ENCODE data around the gene FSTL4. TPM values are rescaled to one million over a fixed set of nuclear protein-coding genes. Genes with fewer than 3 reads are reported as not detected.
"Not testable (repeated sequence)": the region's sequence is repeated elsewhere in the genome, so short reads cannot be mapped to it uniquely, and the experiment has no call there.

The FSTL4 gene
- total RNA-seq, 2 donors from 2014 or later, result 0.46 TPM; not detected in 1

DNA sequence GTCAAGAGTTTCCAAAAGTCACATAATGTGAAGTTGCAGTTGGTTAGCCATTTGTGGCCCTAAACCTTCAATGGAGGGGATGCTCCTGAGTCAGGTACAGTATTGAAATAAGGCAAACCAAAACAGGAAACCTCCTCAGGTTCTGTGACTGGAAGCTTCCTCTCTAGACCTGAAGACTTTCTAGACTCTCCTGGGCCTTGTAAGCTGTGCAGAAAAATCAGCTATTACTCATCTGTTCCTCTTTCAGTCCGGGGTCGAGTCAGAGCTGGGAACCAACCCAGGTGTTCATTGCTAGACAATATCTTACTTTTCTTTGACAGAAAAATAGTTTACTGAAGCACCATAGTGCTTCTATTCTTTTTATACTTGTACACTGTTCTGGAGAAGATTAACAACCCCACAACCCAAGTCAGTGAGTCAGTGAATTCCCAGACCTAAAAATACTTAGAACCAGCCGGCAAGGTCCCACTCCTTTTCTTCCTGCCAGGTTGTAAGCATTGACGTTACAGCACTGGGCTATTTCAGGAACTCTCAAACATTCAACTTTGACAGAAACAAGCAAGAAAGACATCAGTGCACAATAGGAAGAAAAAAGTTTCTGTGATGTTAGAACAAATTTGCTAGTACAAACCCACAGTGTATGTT, 47.3 kb downstream of the FSTL4 start:
- intact Hi-C loops (cut with DNase I), result loop anchor here in 1 of 2 donors (5.0 kb wide), 1 partner anchor 198 kb away; no protein-coding TSS in a partner anchor
- DNase-seq (ENCODE audit: low spot score), result no peak

DNA sequence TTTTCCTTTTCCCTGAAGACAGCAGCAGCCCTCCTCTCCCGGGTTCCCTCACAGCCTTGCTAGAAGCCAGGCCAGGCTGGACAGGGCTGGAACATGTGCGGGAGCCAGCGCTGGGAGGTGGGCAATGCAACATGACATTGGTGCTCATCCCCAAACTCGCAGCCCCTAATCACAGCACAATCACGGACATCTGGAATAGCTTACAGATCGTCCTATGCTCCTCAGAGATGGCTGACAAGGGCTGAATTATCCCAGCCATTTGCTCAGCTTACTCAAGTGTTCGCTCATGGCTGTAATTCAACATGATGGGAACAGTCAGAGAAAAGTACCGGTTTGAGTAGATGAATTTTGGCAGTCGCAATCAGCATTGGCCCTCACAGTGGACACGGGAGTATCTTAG, 49.8 kb downstream of the FSTL4 start:
- intact Hi-C loops (cut with DNase I), result loop anchor here in 1 of 2 donors (5.0 kb wide), 1 partner anchor 195 kb away; no protein-coding TSS in a partner anchor
- no peak for DNase-seq (ENCODE audit: low spot score)

DNA sequence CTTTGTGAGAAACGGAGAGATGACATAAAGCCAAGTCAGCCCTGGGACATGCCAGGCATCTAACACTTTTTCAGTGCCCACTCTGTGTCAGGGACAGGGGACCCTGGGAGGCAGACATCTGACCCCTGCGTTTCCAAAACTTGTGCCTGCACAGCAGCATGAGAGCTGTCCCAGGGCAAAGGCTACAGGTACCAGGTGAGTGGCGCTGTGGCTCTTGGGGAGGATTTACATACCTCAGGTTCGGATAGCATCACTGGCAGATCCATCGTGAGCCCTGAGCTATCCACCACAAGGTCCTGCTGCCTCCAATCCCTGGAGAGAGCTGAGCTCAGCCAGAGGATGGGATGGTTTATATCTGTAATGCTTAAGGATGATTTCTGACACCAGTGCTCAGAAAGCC, 52.4 kb downstream of the FSTL4 start:
- no peak for DNase-seq (ENCODE audit: low spot score)
- intact Hi-C loops (cut with DNase I), result loop anchor here in 1 of 2 donors (5.0 kb wide), 1 partner anchor 193 kb away; no protein-coding TSS in a partner anchor

DNA sequence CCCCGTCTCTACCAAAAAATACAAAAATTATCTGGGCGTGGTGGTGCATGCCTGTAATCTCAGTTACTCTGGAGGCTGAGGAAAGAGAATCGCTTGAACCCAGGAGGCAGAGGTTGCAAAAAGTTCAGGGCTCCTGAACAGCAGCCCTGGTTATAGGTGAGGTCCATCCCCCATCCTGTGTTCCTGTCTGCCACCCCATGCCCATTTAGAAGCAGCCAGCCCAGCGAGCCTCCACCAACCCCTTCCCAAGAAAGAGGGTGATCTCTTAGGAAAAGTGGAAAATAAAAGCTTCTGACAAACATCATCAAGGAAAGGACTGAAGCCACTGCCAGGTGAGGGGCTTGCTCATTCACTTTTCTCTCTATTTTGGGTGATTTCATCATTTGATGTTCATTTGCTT, 55.8 kb downstream of the FSTL4 start:
- intact Hi-C loops (cut with DNase I), result no loop called here
- no peak for DNase-seq (ENCODE audit: low spot score)

DNA sequence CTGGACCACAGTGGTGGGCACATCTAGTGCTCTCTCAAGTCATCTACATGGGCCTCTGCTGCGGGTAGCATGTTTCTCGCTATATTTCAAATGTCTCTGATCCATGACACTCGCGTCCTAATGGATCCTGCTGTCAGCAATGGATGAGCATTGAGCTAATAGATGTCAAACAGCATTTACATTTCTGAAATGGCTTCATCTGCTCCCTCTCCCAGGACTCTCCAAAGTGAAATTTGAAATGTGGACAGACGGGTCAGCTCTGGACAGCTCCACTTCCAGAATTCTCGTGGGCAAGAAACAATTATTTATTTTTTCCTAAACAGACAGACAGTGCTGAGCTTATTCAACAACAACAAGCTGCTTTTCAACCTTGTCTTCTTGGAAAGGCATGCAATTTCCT, 58.1 kb downstream of the FSTL4 start:
- intact Hi-C loops (cut with DNase I), result no loop called here
- no peak for DNase-seq (ENCODE audit: low spot score)

DNA sequence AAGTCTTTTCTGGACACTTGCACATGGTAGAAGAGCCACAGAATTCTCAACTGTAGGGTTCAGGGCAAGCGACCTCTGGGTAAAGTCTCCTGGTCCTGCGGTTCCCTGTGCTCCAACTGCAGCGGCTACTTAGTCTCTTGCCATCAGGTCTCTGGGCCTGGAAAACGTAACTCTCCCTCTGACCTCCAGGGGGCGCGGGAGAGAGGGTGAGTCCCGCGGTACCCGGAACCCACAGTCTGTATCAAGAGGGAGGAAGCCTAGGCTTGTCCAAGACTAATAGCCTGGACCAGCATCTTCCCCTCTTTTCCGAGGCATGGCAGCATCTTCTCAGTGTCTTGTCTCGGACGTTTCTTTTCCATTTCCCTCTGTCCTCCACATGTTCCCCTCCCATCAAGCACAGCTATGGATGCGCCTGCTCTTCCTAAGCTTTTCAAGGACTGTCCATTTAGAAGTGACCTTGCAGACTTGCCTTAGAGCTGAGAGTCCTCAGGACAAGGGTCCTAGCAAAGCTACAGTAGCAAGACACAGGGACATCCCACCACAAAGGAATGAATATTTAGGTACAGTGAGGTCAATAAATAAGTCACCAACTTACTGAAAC, 59.3 kb downstream of the FSTL4 start:
- intact Hi-C loops (cut with DNase I), result no loop called here
- no peak for DNase-seq (ENCODE audit: low spot score)

DNA sequence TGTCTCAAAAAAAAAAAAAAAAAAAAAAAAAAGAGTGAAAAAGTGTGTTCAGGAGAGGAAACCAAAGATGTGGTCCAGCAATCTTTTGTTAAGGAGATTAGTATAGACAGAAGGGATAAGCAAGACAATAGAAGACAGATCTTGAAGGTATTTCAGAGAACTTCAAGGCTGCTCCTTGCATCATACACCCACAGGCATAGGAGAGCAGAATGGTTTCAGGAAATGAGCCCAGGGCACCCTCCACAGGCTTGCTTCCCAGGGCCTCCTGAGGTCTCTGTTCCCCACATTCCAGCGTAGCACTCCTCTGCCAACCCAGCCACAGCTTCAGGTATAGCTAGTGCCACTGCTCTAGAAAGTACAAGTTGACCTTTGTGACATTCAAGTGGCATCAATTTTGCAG, 65.8 kb downstream of the FSTL4 start:
- DNase-seq (ENCODE audit: low spot score), result no peak
- intact Hi-C loops (cut with DNase I), result no loop called here

DNA sequence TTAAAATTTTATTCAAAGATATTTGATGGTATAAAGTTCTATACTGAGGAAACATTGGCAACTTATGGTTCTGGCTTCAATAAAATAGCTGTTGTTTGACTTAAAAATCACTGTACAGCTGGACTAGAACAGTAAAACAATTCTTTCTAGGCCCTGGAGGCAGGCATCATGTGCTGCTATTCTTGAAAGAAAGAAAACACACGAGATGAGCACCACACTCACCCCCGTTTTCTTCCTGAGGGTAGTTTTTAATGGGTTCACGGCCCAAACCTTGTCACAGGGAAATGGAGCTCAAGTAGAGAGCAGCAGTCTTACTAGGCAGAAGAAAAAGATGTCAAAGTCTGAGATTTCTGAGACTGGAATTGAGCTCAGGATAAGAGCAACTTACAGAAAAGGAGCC, 68.0 kb downstream of the FSTL4 start:
- intact Hi-C loops (cut with DNase I), result no loop called here
- no peak for DNase-seq (ENCODE audit: low spot score)

DNA sequence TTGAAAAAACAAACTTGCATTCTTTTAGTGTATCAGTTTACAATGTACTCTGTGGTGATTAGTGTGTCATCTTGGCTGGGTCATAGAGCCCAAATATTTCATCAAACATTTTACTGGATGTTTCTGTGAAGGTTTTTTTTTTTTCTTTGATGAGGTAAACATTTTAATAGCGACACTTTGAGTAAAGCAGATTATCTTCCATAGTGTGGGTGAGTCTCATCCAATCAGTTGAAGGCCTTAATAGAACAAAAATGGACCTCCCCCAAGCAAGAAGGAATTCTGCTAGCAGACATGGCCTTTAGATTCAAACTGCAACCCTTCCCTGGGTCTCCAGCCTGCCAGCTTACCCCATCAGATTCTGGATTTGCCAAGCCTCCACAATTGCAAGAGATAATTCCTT, 72.5 kb downstream of the FSTL4 start:
- intact Hi-C loops (cut with DNase I), result loop anchor here in 1 of 2 donors (2.0 kb wide), 1 partner anchor 43 kb away; no protein-coding TSS in a partner anchor
- no peak for DNase-seq (ENCODE audit: low spot score)

DNA sequence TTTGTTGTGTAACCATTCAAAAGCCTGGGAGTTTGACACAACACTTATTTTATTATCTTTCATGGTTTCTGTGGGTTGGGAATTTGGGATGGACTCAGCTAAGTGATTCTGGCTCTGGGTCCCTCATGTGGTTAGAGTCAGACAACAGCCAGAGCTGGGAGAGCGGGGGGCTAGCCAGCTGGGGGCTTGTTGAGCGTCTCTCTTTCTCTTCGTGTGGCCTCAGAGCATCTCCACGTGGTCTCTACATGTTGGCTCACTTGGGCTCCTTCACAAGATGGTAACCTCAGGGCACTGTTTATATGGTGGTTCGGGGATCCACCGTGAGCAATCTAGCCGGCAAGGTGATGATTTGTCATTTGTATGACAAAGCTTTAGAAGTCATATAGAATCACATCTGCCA, 73.6 kb downstream of the FSTL4 start:
- DNase-seq (ENCODE audit: low spot score), result no peak
- intact Hi-C loops (cut with DNase I), result loop anchor here in 1 of 2 donors (2.0 kb wide), 1 partner anchor 42 kb away; no protein-coding TSS in a partner anchor

DNA sequence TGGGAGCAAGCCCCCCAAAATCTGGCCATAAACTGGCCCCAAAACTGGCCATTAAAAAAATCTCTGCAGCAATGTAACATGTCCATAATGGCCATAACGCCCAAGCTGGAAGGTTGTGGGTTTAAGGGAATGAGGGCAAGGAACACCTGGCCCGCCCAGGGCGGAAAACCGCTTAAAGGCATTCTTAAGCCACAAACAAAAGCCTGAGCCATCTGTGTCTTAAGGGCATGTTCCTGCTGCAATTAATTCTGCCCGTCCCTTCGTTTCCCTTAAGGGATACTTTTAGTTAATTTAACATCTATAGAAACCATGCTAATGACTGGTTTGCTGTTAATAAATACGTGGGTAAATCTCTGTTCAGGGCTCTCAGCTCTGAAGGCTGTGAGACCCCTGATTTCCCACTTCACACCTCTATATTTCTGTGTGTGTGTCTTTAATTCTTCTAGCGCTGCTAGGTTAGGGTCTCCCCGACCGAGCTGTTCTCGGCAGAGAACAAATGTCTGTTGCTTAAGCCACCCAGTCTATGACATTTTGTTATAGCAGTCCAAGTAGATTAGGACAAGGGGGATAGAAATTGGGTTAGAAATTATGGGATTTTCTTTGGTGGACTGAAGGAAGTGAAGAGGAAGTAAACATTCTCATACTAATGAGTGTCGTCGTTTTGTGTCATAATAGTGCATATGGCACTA, 77.0 kb downstream of the FSTL4 start:
- intact Hi-C loops (cut with DNase I); DNase-seq (ENCODE audit: low spot score): not testable (repeated sequence)

DNA sequence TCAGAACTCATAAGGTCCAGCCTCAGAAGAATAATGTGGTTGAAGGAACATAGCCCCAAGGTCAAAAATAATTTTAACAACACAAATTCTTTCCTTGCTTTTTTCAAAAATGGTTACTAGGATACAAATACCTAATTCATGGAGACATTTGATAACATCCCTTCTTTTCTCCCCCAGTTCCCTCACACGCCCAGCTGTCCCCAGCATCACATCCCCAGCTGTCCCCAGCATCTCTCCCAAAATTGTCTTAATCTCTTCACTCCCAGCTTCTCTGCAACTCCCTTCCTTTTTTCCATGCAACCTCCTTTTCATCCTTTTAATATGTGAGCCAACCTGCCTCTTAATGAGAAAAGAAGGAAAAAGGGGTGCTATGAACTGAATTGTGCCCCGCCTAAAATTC, 77.8 kb downstream of the FSTL4 start:
- DNase-seq (ENCODE audit: low spot score), result no peak
- intact Hi-C loops (cut with DNase I), result no loop called here

DNA sequence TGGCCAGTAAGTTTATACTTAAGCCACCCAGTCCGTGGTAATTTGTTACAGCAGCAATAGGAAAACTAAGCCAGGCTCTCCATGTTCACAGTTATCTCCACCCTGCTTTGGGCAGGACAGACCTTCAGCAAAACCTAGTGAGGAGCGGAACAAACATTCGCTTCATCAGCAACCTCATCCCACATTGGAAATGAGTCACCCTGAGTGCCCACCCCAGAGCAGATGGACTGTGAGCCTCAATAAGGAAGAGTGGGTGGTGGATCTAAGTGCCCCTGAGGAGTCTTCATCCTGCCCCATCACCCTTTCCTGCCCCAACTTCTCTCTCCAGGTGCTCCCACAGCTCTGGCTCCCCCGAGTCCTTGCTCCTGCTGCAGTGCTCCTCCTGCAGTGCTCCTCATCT, 78.8 kb downstream of the FSTL4 start:
- DNase-seq (ENCODE audit: low spot score), result no peak
- intact Hi-C loops (cut with DNase I), result no loop called here

DNA sequence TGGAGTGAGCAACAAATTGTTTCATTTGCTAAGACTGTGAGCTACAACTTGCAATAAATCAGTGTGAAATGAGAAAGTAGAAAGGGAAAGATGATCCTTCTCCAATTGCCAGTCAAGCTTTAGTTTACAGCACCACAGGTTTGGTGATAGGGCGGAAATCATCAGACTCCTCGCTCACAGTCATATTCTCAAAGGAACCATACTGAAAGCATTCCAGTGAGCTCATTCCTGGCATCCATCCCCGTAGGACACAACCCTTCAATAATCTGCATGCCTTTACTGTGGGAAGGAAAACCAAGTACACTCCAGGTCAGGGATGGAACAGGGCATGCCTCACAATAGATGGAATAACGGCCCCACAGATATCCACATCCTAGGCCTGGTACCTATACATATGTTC, 80.7 kb downstream of the FSTL4 start:
- no peak for DNase-seq (ENCODE audit: low spot score)
- intact Hi-C loops (cut with DNase I), result no loop called here

DNA sequence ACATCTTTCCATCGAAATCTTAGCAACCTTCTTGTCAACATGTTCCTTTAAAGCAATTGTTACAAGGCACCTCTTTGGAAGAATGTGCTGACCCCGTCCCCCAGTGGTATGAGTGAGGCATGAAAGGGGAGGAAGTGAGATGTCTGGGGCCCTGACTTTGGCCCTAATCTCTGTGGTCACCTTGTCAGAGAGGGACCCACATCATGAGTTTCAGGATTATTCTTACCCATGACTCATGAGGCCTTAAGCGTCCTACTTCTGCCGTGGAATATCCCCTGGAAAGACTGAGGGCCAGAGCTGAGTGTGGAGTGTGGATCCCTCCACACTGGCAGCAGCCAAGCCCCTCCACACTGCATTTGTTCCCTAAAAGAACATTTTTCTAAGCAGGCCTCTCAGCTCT, 81.2 kb downstream of the FSTL4 start:
- no peak for DNase-seq (ENCODE audit: low spot score)

DNA sequence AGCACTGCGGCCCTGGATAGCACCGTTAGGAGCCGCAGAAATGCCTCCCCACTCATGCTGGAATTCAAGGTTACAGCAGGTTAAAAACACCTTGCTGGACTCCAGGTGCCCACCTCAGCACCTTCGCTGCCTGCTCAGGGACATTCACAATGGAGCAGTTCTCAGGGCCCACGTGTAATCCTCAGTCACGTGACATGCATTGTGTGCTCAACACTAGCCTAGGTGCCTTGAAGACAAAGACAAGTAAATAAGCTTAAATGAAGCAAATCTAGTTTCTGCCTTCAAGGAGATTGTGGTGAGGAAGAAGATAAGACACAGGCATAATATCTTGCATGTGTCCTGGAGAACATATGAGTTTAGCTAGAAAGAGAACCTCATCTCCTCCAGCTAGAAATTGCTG, 82.1 kb downstream of the FSTL4 start:
- intact Hi-C loops (cut with DNase I), result no loop called here
- DNase-seq (ENCODE audit: low spot score), result no peak

More for the DNA sequence above, 81.2 kb downstream of the FSTL4 start:
- intact Hi-C loops (cut with DNase I), result no loop called here

DNA sequence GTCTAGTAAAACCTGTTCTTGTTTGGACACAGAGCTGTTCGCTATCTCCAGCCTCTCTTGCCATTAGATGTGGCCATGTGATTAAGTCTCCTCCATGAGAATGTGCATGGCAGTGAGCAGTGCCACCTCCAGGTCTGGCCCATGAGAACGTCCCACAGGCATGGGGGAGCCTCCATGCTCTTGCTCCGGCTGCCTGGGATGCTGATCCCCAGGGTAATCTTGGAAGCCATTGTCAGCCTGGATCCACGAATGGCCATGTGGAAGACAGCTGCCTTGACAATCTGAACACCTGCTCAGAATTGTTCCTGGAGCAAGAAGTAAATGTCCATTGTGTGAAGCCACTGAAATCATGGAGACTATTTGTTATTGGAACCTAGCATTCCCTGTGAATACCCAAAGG, 83.5 kb downstream of the FSTL4 start:
- intact Hi-C loops (cut with DNase I), result no loop called here
- no peak for DNase-seq (ENCODE audit: low spot score)

DNA sequence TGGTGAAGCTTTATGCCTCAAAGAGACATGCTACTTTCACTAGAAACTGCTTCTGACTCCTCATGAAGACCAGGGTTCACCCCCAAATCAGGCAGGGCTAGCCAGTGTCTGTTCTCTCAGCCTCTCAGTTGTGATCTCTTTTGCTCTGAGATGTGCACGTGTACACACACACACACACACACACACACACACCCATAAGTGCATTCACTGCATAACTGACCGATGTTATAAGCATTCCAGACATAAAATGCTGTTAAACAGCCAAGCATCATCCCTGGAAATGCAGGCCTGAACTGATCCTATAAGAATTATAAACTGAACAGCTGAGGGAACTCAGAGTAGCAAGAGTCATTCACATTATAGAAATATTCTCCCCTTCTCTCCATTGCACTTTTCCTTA, 85.0 kb downstream of the FSTL4 start:
- intact Hi-C loops (cut with DNase I), result no loop called here
- no peak for DNase-seq (ENCODE audit: low spot score)

DNA sequence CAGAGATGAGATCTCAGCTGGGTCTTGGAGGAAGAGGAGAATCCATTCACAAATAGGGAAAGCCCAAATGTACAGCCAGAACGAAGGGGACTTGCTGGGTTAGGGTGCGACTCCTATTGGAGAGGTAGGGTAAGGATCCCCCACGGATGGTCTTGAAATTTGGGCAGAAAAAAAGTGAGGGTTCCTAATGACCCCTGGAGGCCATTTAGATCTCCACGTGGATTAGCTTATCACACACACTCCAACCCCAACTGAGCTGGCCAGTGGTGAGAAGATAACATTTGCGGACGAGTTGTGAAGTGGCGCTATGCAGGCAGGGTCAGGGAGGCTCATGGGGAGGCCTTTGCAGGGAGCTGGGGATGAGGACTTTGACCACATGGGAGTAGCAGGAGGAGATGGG, 86.0 kb downstream of the FSTL4 start:
- DNase-seq (ENCODE audit: low spot score), result no peak
- intact Hi-C loops (cut with DNase I), result no loop called here

DNA sequence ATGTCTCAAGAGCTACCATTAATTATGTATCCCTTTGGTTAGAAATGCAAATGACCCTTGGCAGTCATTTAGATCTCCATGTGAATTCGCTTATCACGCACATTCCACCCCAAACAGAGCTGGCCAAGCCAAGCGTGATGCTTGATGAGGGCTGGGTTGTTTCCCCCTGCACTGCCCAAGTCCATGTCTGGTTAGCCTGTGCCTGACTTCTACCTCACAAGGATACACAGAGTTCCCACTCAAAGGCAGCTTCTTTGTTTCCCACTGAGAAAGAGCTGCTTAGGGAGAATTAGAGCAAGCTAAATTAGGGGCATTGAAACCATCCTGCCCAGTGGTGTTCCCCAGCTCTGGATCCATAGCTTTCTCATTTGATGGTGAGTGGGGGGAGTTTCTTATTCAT, 87.2 kb downstream of the FSTL4 start:
- no peak for DNase-seq (ENCODE audit: low spot score)
- intact Hi-C loops (cut with DNase I), result no loop called here

DNA sequence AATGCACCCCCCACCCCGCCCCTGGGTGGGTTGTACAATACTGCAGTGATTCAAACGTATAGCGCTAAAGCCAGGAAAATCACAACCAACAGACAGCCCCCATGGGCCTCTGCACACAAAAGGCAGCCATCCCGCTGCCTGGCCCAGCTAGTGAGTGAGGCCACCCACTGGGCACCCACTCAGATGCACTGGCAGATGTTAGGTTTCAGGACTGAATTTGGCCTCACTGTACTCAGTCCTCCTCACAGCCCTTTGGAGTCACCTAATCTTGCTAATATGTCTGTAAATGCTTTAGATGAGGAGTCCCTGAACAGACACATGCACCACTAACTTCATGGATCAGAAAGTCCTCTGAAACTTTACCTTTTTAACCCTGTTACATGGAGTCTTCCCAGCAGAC, 87.7 kb downstream of the FSTL4 start:
- no peak for DNase-seq (ENCODE audit: low spot score)
- intact Hi-C loops (cut with DNase I), result no loop called here
